GM19193 (cell line): Measurements from ENCODE around the gene FAM228B.

Experiments used
- POLR2A ChIP-seq: IDR thresholded peaks from 4 replicates; pipeline ENCODE4 v1.6.1; 2011; ENCODE audit not compliant: insufficient read depth, insufficient read length; ENCODE audit errors: extremely low read depth

Gene FAM228B

GRCh38 chr2:24123195-24123921 is at the start of gene FAM228B, which contains the start of gene PFN4:
Gene FAM228B (plus strand): TSS chr2:24123469. CDS start chr2:24124362, 893 bp downstream.
Gene PFN4 (minus strand): TSS chr2:24123334. CDS start chr2:24122535, 799 bp downstream.
- peak; percentile 92 for TF ChIP-seq POLR2A

DNA sequence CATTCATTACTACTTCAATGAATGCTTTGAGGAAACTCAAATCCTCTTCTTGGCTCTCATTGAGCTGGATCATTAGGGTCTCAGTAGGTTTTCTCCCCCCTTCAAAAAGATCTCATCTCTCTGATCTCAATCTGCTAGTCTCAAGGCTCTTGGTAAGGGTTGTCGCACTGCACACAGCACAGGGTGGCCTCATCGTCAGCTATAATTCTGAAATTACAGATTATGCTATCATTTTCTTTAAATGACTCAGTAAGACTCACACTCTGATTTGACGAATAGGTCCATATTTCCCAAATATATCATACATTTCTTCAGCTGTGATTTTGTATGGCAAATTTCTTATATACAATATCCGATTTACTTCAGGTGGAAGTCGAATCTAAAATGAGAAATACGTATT is 49.5 kb upstream of the FAM228B start:
- TF ChIP-seq POLR2A, result no peak

DNA sequence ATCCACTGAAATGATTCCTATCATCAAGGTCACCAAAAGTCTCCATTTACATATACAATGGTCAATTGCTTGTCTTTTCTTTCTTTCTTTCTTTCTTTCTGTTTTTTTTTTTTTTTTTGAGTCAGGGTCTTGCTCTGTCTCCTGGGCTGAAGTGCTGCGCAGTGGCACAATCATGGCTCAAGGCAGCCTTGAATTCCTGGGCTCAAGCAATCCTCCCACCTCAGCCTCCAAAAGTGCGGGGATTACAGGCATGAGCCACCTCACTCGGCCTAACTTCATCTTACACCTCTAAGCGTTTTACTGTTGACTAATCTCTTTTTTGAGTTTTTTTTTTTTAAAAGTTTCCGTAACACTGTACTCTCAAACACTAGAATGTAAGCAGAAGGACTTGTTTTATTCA is 48.0 kb upstream of the FAM228B start:
- no peak for TF ChIP-seq POLR2A

DNA sequence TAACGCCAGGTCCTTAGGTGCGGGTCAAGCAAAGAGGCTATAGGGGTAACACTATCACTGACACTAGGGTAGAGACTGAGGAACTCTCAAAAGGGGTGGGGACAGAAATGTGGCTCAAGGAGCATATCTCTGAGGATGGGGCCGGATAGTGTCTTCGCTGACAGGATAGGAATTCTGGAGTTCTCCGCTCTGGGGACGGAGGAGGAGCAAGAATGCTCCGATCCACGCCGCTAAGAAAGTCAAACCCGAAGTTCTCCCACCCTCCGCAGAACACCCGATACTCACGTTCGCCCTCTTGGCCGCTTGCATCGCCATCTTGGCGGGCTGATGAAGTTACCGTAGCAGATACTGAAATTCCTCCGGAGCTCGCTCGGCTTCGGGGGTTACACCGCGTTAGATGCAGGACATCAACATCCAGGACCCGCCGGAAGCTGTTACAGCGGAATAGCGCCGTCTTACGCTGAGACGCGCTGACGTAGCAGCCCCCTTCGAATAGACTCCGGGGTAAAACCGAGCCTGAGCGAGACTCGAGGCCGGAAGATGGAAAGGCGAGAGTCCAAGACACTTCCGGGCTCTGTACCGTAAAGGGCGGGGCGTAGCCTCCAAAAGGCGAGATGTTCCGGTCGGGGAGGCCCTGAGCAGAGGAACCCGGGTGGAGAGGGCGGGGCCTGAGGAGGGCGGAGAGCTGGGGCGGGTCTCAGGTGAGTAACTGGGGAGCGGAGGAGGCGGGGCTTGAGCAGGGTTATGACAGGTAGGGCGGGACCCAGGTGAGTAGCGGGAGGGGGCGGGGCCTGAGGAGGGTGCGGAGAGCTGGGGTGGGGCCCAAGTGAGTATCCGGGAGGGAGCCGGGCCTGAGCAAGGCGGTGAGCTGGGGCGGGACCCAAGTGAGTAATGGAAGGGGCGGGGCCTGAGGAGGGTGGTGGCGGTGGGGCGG is 47.1 kb upstream of the FAM228B start, which contains the start of gene SF3B6:
SF3B6 (minus strand) TSS at position 412 of the 934 bp plus-strand sequence; CDS start at position 315, 97 bp downstream.
- peak; percentile 90 for TF ChIP-seq POLR2A

GRCh38 chr2:24076849-24077534 is 46.3 kb upstream of the FAM228B start:
- TF ChIP-seq POLR2A, result peak; percentile 8

DNA sequence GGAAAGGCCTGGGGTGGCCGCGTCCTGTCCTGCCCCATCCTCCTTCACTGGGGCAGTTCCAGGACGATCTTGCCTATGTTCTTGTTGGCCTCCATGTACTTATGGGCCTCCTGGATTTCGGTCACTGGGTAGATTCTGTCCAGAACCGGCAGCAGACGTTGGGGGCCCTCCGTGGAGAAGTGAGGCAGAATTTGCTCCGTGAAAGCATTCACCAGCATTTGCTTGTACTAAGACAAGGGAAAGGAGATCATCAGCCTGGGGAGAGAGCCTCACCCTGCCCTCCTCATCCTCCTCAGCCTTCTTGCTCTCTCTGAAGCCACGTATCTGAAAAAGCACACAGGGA is 45.8 kb upstream of the FAM228B start:
- TF ChIP-seq POLR2A, result no peak

DNA sequence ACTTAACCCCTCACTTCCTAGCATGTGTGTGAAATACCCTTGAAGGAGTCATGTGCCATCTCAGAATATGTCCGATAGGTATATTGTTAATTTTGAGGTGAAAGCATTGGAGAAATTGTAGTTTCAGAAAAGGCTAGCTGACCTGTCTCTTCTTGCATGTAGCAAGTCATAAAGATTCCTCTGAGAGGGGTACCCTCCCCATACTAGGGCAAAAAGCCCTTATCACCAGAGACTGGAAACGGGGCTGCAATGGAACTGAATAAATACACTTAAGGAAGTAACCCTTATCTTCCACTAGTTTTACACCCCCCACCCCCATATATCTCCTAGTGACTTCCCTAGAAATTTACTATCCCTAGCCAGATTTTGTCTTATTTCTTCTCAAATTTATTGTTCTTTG is 45.4 kb upstream of the FAM228B start:
- no peak for TF ChIP-seq POLR2A

DNA sequence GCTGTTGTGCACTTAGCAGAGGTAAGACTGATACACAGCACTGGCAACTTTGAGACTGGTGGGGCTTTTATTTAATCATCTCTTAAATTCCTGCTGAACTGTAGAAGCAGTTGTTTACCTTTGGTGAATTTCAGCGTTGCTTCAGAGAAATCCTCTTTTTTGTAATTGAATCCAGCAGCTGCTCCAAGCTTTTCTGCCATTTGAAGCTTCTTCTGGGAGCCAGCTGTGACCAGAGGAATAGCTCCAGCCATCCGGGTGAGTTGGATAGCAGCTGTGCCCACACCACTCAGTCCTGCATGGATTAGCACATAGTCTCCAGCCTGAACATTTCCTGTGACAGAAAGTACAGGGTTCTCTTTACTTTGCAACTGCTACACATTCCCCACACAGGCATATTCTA is 42.6 kb upstream of the FAM228B start:
- no peak for TF ChIP-seq POLR2A

DNA sequence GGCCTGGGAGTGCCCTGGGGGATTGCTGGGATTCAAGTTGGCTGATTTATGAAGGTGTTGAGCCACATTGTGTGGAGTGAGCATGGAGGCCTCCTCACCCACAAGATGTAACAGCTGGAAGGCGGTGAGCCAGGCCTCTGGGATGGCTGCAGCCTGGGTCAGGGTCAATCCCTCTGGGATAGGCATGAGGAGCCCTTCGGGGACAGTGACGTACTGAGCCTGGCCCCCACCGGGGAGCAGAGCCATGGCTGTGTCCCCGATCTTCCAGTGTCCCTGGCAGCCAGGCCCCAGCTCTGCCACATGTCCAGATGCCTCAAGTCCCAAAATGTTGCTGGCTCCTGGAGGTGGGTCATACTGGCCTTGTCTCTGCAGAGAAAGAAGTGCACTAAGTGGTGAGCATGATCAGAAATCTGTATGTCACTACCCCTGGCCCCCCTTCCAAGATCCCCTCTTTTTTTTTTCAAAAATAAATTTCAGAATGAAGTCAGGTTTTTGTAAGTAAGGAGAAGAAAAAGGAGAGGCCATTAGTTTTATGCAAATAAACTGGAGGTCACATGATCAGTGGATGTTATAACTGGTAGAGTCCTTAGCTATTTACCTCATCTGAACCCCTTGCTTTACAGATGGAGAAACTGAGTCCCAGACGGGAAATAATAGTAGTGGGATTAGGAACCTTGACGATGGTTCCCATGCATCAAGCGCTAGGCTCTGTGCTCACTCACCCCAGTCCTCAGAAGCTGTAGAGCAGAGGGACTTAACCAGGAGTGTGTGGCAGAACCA is 40.3 kb upstream of the FAM228B start:
- TF ChIP-seq POLR2A, result no peak

DNA sequence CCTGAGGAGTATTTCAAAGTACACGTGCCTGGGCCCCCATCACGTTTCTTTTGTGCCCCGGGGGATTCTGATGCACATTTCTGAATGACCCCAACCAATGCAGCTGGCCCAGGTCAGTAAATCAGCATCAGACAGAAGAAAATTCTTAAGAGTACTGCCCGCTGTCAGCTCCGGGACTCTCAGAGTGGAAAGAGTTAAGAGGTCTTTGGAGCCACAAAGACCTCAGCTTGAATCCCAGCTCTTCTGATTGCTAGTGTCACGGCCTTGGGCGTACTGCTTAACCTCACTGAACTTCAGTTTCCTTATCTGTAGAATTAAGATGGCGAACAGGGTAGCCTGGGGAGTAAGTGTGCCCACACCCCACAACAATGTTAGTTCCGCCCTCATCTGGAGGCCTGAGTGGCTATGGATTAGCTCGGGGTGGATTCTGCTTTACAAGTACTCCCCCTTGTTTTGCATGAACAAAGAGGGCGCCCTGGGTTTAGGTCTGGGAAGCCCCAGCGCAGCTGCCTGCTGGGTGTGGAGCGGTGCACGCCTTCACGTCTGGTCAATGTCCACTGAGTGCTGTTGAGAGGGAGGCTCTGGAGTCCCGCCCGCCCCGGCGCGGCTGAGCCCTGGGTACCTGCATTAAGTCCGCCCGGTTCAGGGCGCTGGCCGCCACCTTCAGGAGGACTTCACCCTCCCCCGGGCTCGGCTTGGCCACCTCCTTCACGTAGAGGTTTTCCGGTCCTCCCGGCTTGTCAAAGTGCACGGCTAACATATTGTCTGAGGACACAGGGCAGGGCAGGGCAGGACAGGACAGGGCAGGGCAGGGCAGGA is 39.5 kb upstream of the FAM228B start:
- TF ChIP-seq POLR2A, result peak; percentile 77

DNA sequence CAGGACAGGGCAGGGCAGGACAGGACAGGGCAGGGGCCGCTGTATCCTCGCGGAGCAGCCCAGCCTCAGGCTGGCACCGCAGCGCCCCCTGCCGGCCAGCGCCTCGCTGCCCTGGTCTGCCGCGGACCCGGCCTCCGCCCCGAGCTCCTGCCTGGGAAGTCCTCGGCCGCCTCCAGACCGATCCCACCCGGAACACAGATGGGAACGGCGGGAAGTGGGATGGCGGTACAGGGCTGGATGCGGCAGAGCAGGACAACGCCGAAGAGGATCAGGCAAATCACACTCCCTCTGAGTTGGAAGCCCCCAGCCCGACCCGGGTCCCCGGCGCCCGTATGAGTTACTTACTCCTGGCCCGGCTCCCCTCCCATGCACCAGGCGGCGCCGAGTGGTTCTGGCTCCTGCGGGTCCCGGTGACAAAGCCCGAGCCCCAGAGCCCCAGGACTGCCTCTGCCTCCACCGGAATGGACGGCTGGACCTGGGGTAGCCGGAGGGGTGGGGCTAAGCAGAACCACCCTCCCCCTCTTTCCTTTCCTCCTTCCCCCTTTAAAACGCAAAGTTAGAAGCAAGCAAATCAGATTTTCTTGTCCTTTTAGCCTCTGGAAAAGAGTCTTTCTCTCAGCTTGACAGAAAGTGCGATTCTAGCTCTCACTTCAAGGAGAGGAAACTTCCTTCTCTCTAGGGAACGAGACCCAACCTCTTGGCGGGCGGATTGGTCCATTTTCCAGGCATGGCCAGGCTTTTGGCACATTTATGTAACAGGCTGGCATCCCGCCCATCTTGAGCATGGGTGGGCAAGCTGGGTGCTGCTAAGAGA is 38.7 kb upstream of the FAM228B start, which contains the start of gene TP53I3:
TP53I3 (minus strand) TSS at position 449 of the 814 bp plus-strand sequence. CDS start 508 bp downstream, outside the sequence.
- no peak for TF ChIP-seq POLR2A

DNA sequence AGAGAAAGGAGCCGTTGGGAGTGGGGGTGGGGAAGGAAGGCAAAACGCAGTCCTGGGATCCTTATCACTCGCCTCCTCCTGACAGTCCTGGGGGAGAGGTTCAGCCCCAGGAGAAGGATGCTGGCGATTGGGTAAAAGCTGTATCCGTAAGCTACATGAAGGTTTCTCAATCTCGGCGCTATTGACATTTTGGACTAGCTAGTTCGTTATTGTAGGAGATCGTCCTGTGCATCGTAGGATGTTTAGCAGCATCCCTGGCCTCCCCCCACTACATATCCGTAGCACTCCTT is 38.1 kb upstream of the FAM228B start:
- TF ChIP-seq POLR2A, result no peak

DNA sequence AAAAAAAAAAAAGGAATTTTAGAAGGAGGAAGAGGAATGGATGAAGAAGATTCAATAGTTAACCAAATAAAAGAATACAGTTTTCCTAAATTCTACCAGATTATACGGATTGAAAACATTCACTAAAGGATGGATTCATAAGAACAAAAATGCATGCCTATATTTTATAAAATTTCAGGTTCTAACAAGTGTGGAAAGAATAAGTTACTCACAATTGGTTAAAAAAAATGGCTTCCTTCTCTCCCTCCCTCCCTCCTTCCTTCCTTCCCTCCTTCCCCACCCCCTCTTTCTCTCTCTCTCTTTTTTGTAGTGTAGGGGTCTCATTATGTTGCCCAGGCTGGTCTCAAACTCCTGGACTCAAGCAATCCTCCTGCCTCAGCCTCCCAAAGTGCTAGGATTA is 37.0 kb upstream of the FAM228B start:
- no peak for TF ChIP-seq POLR2A
